ENCODE data around the gene ARRDC1.

ARRDC1 gene

GRCh38 chr9:137645211-137645610, 39.7 kb downstream of the ARRDC1 start:
- Histone ChIP-seq H4K20me1 (ENCODE audit: control insufficient read depth, insufficient read depth, low read depth, low read length) (peaks cover 6% of the 10 kb centered on the region; the same call in 1 of the 2 replicates), H3F3A (ENCODE audit: control insufficient read depth, insufficient read depth) (peaks cover 23% of the 10 kb centered on the region), H3K27ac (ENCODE audit: low read depth, low read length) (peak overlapping the region; percentile 95), H3K4me2 (ENCODE audit: low read length) (peak overlapping the region; percentile 43), H3K4me3 (ENCODE audit: low read length) (no peak overlapping the region), H3K27me3 (ENCODE audit: control insufficient read depth, low read length) (no peaks in the 10 kb centered on the region), H3K4me1 (ENCODE audit: control insufficient read depth, low read length) (peaks cover 94% of the 10 kb centered on the region), H3K9me3 (ENCODE audit: control insufficient read depth, insufficient read depth, low read length) (no peaks in the 10 kb centered on the region), H3K9me2 (replicated peaks; ENCODE audit: control insufficient read depth, low read length) (no peaks in the 10 kb centered on the region), H3K79me2 (ENCODE audit: control insufficient read depth, low read length) (peaks cover 96% of the 10 kb centered on the region), H3K36me3 (ENCODE audit: control insufficient read depth, low read length) (peaks cover 81% of the 10 kb centered on the region)
- TF ChIP-seq CTCF (IDR thresholded peaks at IDR 0.05; ENCODE audit: low read depth, low read length, poor library complexity, severe bottlenecking) (no peak), EZH2phosphoT487 (IDR thresholded peaks at IDR 0.05; ENCODE audit: borderline replicate concordance, low read length) (no peak)

DNA sequence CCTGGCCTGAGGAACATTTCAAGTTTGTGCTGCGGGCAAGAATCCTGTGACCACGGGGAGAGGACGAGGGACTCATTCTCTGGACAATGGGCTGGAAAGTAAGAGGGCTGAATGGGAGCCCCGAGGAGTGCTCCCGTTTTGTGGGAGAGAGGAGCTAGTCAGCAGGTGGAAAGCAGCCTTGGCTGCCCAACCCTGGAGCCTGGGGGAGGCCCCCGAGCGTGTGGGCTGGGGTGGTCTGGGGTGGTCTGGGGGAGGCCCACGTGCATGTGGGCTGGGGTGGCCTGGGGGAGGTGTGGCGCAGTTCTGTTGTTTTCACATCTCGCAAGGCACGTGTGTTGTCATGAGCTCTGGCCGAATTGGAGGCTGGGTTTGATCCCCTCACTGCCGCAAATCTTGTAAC, 40.9 kb downstream of the ARRDC1 start:
- Histone ChIP-seq H3F3A (ENCODE audit: control insufficient read depth, insufficient read depth) (peaks cover 29% of the 10 kb centered on the region), H3K79me2 (ENCODE audit: control insufficient read depth, low read length) (peaks cover 94% of the 10 kb centered on the region), H4K20me1 (ENCODE audit: control insufficient read depth, insufficient read depth, low read depth, low read length) (peaks cover 6% of the 10 kb centered on the region; the same call in 1 of the 2 replicates), H3K9me3 (ENCODE audit: control insufficient read depth, insufficient read depth, low read length) (no peaks in the 10 kb centered on the region), H3K36me3 (ENCODE audit: control insufficient read depth, low read length) (peaks cover 78% of the 10 kb centered on the region), H3K4me2 (ENCODE audit: low read length) (peak overlapping the region; percentile 42), H3K27ac (ENCODE audit: low read depth, low read length) (peak overlapping the region; percentile 95), H3K4me1 (ENCODE audit: control insufficient read depth, low read length) (peaks cover 95% of the 10 kb centered on the region), H3K4me3 (ENCODE audit: low read length) (peak overlapping the region; percentile 34), H3K27me3 (ENCODE audit: control insufficient read depth, low read length) (no peaks in the 10 kb centered on the region), H3K9me2 (replicated peaks; ENCODE audit: control insufficient read depth, low read length) (no peaks in the 10 kb centered on the region)
- no peak for TF ChIP-seq CTCF (IDR thresholded peaks at IDR 0.05; ENCODE audit: low read depth, low read length, poor library complexity, severe bottlenecking)
- TF ChIP-seq EZH2phosphoT487 (IDR thresholded peaks at IDR 0.05; ENCODE audit: borderline replicate concordance, low read length) = no peak

DNA sequence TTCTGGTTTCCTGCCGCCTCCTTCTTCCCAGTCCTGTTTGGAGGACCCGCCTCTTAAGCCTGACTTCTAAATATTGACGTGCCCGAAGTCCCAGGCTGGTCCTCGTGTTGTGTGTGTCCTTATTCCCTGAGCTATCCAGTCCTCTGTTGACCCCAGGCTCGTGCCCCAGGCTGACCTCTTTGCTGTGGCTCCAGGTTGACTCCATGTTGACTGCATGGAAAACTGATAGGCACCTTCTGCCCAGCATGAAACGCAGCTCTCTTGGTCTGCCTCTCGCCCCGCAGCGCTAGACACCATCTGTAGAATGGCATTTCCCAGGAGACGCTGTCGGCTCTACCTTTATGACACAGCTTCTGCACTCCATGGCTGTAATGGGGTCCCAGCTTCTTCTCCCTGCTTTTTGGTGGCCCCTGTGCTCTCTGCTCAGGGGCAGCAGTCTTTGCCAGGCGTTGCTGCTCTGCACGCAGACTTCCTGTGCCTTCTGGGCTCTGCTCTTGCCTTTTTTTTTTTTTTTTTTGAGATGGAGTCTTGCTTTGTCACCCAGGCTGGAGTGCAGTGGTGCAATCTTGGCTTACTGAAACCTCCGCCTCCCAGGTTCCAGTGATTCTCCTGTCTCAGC, 41.7 kb downstream of the ARRDC1 start:
- H3K4me3 ChIP-seq (ENCODE audit: low read length) = peak overlapping the region; percentile 34
- H3F3A ChIP-seq (ENCODE audit: control insufficient read depth, insufficient read depth) = peaks cover 29% of the 10 kb centered on the region
- H3K79me2 ChIP-seq (ENCODE audit: control insufficient read depth, low read length) = peaks cover 94% of the 10 kb centered on the region
- peak overlapping the region; percentile 95 for H3K27ac ChIP-seq (ENCODE audit: low read depth, low read length)
- no peaks in the 10 kb centered on the region for H3K27me3 ChIP-seq (ENCODE audit: control insufficient read depth, low read length)
- no peaks in the 10 kb centered on the region for H3K9me2 ChIP-seq (replicated peaks; ENCODE audit: control insufficient read depth, low read length)
- H4K20me1 ChIP-seq (ENCODE audit: control insufficient read depth, insufficient read depth, low read depth, low read length) = peaks cover 4% of the 10 kb centered on the region; the same call in 1 of the 2 replicates
- no peak for TF ChIP-seq CTCF (IDR thresholded peaks at IDR 0.05; ENCODE audit: low read depth, low read length, poor library complexity, severe bottlenecking)
- TF ChIP-seq EZH2phosphoT487 (IDR thresholded peaks at IDR 0.05; ENCODE audit: borderline replicate concordance, low read length) = no peak
- peaks cover 97% of the 10 kb centered on the region for H3K4me1 ChIP-seq (ENCODE audit: control insufficient read depth, low read length)
- H3K36me3 ChIP-seq (ENCODE audit: control insufficient read depth, low read length) = peaks cover 78% of the 10 kb centered on the region
- H3K4me2 ChIP-seq (ENCODE audit: low read length) = peak overlapping the region; percentile 42
- H3K9me3 ChIP-seq (ENCODE audit: control insufficient read depth, insufficient read depth, low read length) = no peaks in the 10 kb centered on the region

Data from DOHH2 (cell line).